Spleen (tissue), 7 donors: ENCODE data around the gene PTPRN2.

Source experiments
- POLR2AphosphoS5 ChIP-seq, 3 donors: sonication (generic); formaldehyde crosslinking; IDR thresholded peaks; one replicate each; pipeline ENCODE4 v1.5.1; 2017; ENCODE audit warnings: antibody characterized with exemption in 3 of 3
- TF ChIP-seq, protein P1 (sequence below), 11 experiments: fragments of 200-600 bp in 7 of 11; fragments of 450-650 bp in 4 of 11; sonication (generic) in 4 of 11; IDR thresholded peaks in 8 of 11; conservative IDR thresholded peaks in 3 of 11; 1 replicate in 7 of 11; 2 replicates in 4 of 11; pipeline versions ENCODE4 v1.4.0 to v1.8.0; 2016 to 2021; ENCODE audit warnings: antibody characterized with exemption in 11 of 11, inconsistent platforms in 4 of 11, mild to moderate bottlenecking in 1 of 11
- donor health status: DM: no; HTN: no; CAD: no; lungs with moderate emphysema.
- donor health status: DM: no; HTN: no; CAD: no.
- donor health status: DM: no; HTN: no; CAD: no.

DNA sequence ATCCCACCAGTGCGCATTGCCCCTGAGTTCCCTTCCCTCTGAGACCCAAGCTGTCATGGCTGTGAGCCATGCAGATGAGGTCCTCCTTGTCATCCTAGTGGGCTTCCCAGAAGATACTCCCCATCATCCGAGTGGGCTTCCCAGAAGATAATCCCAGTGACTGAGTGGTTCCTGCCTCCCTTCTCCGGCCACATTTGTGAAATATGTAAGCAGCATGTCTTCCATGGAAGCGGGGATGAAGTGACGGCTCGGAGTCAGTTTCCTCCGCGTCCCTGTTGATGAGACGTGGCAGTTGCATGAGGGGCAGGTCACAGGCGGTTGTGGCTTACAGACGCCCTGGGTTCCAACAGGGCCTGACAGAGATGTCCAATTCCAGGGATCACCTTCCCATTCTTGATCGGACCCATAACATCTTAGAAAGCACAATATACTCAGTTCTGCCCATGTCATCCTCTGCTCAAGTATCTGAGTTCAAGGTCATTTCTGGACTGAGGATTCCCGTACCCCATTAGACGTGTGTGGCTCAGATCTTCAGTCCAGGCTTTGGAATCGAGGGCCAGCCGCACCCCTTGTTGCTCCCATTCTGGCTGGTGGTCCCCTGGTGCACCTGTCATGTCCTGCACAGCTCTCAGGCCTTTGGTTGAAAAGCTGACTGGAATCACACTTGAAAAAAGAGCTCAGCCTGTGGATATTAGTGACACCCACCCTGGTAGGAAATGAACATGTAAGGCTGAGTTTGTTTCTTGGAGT, 166.9 kb downstream of the PTPRN2 start:
- TF ChIP-seq, protein P1, sequence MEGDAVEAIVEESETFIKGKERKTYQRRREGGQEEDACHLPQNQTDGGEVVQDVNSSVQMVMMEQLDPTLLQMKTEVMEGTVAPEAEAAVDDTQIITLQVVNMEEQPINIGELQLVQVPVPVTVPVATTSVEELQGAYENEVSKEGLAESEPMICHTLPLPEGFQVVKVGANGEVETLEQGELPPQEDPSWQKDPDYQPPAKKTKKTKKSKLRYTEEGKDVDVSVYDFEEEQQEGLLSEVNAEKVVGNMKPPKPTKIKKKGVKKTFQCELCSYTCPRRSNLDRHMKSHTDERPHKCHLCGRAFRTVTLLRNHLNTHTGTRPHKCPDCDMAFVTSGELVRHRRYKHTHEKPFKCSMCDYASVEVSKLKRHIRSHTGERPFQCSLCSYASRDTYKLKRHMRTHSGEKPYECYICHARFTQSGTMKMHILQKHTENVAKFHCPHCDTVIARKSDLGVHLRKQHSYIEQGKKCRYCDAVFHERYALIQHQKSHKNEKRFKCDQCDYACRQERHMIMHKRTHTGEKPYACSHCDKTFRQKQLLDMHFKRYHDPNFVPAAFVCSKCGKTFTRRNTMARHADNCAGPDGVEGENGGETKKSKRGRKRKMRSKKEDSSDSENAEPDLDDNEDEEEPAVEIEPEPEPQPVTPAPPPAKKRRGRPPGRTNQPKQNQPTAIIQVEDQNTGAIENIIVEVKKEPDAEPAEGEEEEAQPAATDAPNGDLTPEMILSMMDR (IDR thresholded peaks at IDR 0.05 in 8 of 11, conservative IDR thresholded peaks at IDR 0.05 in 3 of 11), result no peak
- TF ChIP-seq POLR2AphosphoS5 (IDR thresholded peaks at IDR 0.05), result no peak
